HG02759 (cell line): Measurements from ENCODE around the gene PIBF1.
A peak's percentile ranks its signal among the peaks of the same experiment; 100 is the strongest.

ENCODE experiments used
- ATAC-seq: cut with Tn5 transposase; IDR thresholded peaks from one replicate; pipeline ENCODE4 v1.9.1; 2021; ENCODE audit warnings: mild to moderate bottlenecking, moderate library complexity; ENCODE audit not compliant: unreplicated experiment

PIBF1 gene

GRCh38 chr13:73058064-73058313 lies 276.1 kb downstream of the PIBF1 start:
- ATAC-seq, result no peak

- peak; percentile 24 for ATAC-seq
These were observed 276.5 kb downstream of the PIBF1 start for GRCh38 chr13:73058432-73058735.

- ATAC-seq, result peak; percentile 98
These were observed 277.0 kb downstream of the PIBF1 start, which contains the start of gene KLF5 for GRCh38 chr13:73058736-73059459. Gene KLF5, plus strand, starts transcription at chr13:73059005. Its CDS starts 323 bp downstream, at chr13:73059328.

GRCh38 chr13:73059460-73060250 lies 277.7 kb downstream of the PIBF1 start:
- ATAC-seq, result peak; percentile 36

- ATAC-seq, result no peak
These were observed 278.6 kb downstream of the PIBF1 start for GRCh38 chr13:73060251-73061160.

- no peak for ATAC-seq
These were observed 279.5 kb downstream of the PIBF1 start for GRCh38 chr13:73061473-73061872.

GRCh38 chr13:73061876-73062275 lies 279.9 kb downstream of the PIBF1 start:
- no peak for ATAC-seq

GRCh38 chr13:73062468-73062867 lies 280.5 kb downstream of the PIBF1 start:
- ATAC-seq, result no peak

GRCh38 chr13:73063166-73063565 lies 281.2 kb downstream of the PIBF1 start:
- no peak for ATAC-seq

GRCh38 chr13:73065036-73065435 lies 283.1 kb downstream of the PIBF1 start:
- no peak for ATAC-seq

- ATAC-seq, result no peak
These were observed 283.9 kb downstream of the PIBF1 start for GRCh38 chr13:73065665-73066340.
